Activated naive CD4-positive, alpha-beta T cell treated with anti-CD3 and anti-CD28 coated beads, Interleukin-2, amount 50 U/mL, for 72 hours (primary cell): ENCODE measurements around the gene ACVR2B. TPM values are rescaled to one million over a fixed set of nuclear protein-coding genes. Genes with fewer than 3 reads are reported as not detected.

Experiments used
- ATAC-seq, 2 donors: fragments of 150-1000 bp; cut with Tn5 transposase; 2 replicates each; pipeline ENCODE4 v1.10.0; 2021; ENCODE audit warnings: mild to moderate bottlenecking in 2 of 2, moderate library complexity in 2 of 2
- DNase-seq, 2 donors: peaks; one replicate each; pipeline ENCODE4 v3.0.0; 2021 to 2022; ENCODE audit warnings: low spot score in 2 of 2
- H3K27ac Mint-ChIP-seq, 2 donors: one replicate each; pipeline ENCODE4 v1.8.0; 2022; ENCODE audit warnings: mild to moderate bottlenecking in 2 of 2, mixed read lengths in 2 of 2
- H3K36me3 Mint-ChIP-seq, 2 donors: one replicate each; pipeline ENCODE4 v1.8.0; 2022; ENCODE audit warnings: mixed read lengths in 2 of 2
- H3K9me3 Mint-ChIP-seq, 2 donors: one replicate each; pipeline ENCODE4 v1.8.0; 2022; ENCODE audit warnings: mixed read lengths in 2 of 2
- total RNA-seq, 2 donors: library from RNA; stranded (reverse); gene quantifications; one replicate each; pipeline ENCODE4 v1.2.3, GENCODE V29; 2022

Gene ACVR2B
- total RNA-seq, 2 donors from 2014 or later = 7.9 to 8.4 TPM

DNA sequence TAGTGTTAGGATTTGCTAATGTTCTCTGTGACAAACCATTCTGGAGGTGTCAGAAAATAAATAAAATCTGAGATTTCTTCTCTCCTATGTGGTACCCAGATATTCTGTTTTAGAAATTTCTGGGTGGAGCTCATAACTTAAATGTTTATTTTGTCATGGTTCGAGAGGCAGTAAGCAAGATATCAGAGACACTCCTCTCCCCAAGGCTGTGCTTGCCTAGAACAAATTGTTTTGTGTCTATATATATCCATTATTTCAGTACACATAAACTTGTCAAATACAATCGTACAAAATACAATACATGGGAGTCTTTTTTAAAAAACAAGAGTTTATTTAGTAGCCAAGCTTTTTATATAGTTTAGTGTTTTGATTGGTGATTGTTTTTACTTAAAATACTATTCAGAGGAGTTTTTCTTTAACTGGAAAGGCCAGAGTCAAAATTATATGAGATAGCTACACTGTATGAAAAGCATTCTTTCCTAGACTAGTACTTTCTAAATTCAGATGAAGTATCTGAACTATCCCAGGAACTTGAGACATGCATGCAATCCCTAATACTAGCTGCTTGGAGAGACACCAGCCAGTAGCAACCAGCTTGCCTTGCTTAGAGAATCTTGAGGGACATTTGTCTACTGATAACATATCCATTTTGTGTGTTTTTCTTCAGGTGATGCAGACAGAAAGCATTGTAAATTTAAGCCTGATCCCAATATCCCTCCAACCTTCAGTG is 47.2 kb downstream of the ACVR2B start:
- ATAC-seq (no peak), DNase-seq (no peak)
- Mint-ChIP-seq H3K9me3 (no peaks in the 10 kb centered on the region), H3K36me3 (peaks cover 16 to 25% of the 10 kb centered on the region in 2 donors), H3K27ac (no peak overlapping the region)

- no peaks in the 10 kb centered on the region for H3K9me3 Mint-ChIP-seq
- no peak overlapping the region for H3K27ac Mint-ChIP-seq
- H3K36me3 Mint-ChIP-seq = peaks cover 7 to 19% of the 10 kb centered on the region in 2 donors
- no peak for DNase-seq
- ATAC-seq = no peak
Measured at GRCh38 chr3:38507120-38507519, 53.4 kb downstream of the ACVR2B start.

- Mint-ChIP-seq H3K27ac (no peak overlapping the region), H3K36me3 (peaks cover 7 to 13% of the 10 kb centered on the region in 2 donors), H3K9me3 (no peaks in the 10 kb centered on the region)
- DNase-seq (no peak), ATAC-seq (no peak)
Measured at GRCh38 chr3:38509732-38510131, 56.0 kb downstream of the ACVR2B start.

DNA sequence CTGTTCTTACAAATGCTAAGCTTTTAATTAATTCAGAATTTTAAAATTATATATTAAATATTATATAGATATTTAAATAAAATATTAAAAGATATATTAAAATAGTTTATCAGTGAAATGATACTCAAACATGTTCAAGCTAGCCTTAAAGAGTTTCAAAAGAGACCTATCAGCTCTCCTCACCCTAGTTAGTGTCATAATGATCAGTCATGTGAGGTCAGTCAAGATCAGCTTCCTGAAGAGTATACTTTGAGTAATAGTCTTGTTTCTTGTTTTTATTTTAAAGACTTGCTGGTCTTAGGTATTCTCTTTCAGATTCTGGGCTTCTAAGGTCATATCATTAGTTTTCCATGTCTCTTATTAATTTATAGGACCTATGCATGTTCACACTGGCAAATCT is 56.9 kb downstream of the ACVR2B start:
- ATAC-seq (no peak), DNase-seq (no peak)
- Mint-ChIP-seq H3K9me3 (no peaks in the 10 kb centered on the region), H3K36me3 (peaks cover 7 to 9% of the 10 kb centered on the region in 2 donors), H3K27ac (no peak overlapping the region)

- Mint-ChIP-seq H3K36me3 (peaks cover 9 to 10% of the 10 kb centered on the region in 2 donors), H3K27ac (no peak overlapping the region), H3K9me3 (no peaks in the 10 kb centered on the region)
- no peak for ATAC-seq
- DNase-seq = no peak
Measured at GRCh38 chr3:38511546-38511945, 57.9 kb downstream of the ACVR2B start.

DNA sequence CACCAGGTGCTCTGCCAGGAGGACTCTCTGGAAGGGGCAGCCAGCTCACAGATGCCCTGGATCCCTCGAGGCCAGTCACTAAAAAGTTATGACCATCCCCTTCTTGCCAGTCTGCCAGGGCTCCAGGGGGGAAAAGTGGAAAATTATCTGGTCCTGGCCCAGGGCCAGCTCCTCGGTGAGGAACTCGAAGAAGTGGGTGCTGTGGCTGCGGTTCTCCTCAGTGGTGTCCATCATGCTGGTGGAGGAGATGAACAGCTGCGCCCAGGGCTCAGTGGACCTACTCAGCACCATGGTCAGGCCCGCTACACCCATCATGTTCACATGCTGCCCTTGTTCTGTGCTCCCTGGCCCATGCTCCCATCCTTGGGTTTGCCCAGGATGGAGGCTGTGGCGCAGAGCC is 61.7 kb downstream of the ACVR2B start:
- H3K36me3 Mint-ChIP-seq = peaks cover 0 to 4% of the 10 kb centered on the region in 2 donors
- no peak for ATAC-seq
- no peaks in the 10 kb centered on the region for H3K9me3 Mint-ChIP-seq
- no peak overlapping the region for H3K27ac Mint-ChIP-seq
- no peak for DNase-seq

DNA sequence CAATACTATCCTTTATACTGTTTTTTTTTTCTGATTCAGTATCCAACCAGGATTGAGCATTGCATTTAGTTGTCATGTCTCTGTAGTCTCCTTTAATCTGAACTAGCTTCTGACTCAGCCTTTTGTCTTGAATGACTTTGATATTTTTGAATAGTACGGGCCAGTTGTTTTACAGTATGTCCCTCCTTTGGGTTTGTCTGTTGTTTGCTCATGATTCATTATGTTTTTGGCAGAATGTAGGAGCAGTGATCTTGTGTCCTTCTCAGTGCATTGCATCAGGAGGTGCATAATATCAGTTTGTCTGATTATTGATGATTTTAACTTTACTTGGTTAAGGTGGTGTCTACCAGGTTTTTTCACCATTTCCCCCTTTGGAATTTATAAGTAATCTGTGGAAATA is 63.0 kb downstream of the ACVR2B start:
- Mint-ChIP-seq H3K36me3 (peaks cover 0 to 4% of the 10 kb centered on the region in 2 donors), H3K27ac (no peak overlapping the region), H3K9me3 (no peaks in the 10 kb centered on the region)
- ATAC-seq (no peak), DNase-seq (no peak)

- ATAC-seq = no peak
- no peaks in the 10 kb centered on the region for H3K9me3 Mint-ChIP-seq
- H3K36me3 Mint-ChIP-seq = peaks cover 4 to 5% of the 10 kb centered on the region in 2 donors
- peak overlapping the region in 1 of 2 donors; percentile 75 for H3K27ac Mint-ChIP-seq
- no peak for DNase-seq
Measured at GRCh38 chr3:38519000-38519399, 65.3 kb downstream of the ACVR2B start.

- no peaks in the 10 kb centered on the region for H3K9me3 Mint-ChIP-seq
- DNase-seq = no peak
- H3K27ac Mint-ChIP-seq = peak overlapping the region; percentile 32 to 75
- peaks cover 4 to 9% of the 10 kb centered on the region in 2 donors for H3K36me3 Mint-ChIP-seq
- peak; percentile 33 to 51 for ATAC-seq
Measured at GRCh38 chr3:38519651-38520050, 66.0 kb downstream of the ACVR2B start.

DNA sequence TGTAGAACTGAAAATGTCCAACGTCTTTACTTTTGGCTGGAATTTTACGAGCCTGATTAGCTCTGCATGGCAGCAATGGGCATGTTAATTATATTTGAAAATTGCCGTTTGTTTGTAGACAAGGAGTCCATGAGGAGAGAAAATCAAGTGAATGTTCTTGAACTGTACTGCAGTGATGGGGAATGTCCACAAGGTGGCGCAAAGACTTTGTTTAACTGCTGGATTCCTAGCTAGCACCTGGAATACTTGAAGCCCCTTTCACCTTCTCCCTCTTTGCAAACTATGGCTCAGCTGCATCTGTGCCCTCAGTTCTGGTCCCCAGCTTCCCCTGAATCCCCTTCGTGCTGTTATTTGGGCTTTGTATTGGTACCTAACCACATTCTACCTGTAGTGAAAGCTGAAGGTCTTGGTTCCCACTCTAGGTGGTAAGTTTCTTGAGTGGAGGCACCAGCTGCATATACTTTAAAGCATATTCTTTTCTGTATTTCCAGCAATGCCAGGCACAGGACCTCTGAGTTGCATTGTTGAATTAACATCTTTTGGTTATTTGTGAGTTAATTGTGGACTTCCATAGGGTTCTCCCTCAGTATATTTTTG is 67.8 kb downstream of the ACVR2B start:
- Mint-ChIP-seq H3K9me3 (no peaks in the 10 kb centered on the region), H3K27ac (no peak overlapping the region), H3K36me3 (peaks cover 5 to 9% of the 10 kb centered on the region in 2 donors)
- ATAC-seq (no peak), DNase-seq (peak in 1 of 2 donors; percentile 58)

DNA sequence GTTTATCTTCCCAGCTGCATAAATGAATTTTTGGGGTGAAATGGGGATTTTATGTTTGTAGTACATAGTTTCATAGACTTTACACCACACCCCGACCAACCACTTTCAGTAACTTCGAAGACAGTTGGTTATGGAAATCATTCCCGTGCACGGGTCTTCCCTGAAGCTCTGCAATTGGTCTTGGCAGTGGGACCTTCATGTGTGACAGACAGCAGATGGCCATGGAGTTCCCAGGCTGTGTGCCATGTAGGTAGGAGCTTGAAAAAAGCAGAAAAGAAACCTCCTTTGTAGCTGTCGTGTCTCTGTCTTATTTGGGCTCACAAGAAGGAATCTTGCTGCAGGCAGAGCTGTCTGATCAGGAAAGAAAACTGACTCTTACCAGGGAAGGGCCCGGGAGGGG is 68.3 kb downstream of the ACVR2B start:
- no peaks in the 10 kb centered on the region for H3K9me3 Mint-ChIP-seq
- H3K36me3 Mint-ChIP-seq = peaks cover 8 to 9% of the 10 kb centered on the region in 2 donors
- DNase-seq (no peak), ATAC-seq (no peak)
- H3K27ac Mint-ChIP-seq = no peak overlapping the region

GRCh38 chr3:38524141-38524739 is 70.5 kb downstream of the ACVR2B start:
- Mint-ChIP-seq H3K36me3 (peaks cover 9 to 11% of the 10 kb centered on the region in 2 donors), H3K27ac (no peak overlapping the region), H3K9me3 (no peaks in the 10 kb centered on the region)
- ATAC-seq (no peak), DNase-seq (no peak)

GRCh38 chr3:38526792-38527191 is 73.1 kb downstream of the ACVR2B start:
- H3K36me3 Mint-ChIP-seq = peaks cover 9 to 11% of the 10 kb centered on the region in 2 donors

GRCh38 chr3:38528457-38528856 is 74.8 kb downstream of the ACVR2B start:
- ATAC-seq (peak in 1 of 2 donors; percentile 28), DNase-seq (no peak)
- H3K36me3 Mint-ChIP-seq = peaks cover 9 to 11% of the 10 kb centered on the region in 2 donors
- no peaks in the 10 kb centered on the region for H3K9me3 Mint-ChIP-seq
- H3K27ac Mint-ChIP-seq = peak overlapping the region in 1 of 2 donors; percentile 11

More at GRCh38 chr3:38526792-38527191, 73.1 kb downstream of the ACVR2B start:
- Mint-ChIP-seq H3K9me3 (no peaks in the 10 kb centered on the region), H3K27ac (no peak overlapping the region)
- ATAC-seq = no peak
- no peak for DNase-seq

DNA sequence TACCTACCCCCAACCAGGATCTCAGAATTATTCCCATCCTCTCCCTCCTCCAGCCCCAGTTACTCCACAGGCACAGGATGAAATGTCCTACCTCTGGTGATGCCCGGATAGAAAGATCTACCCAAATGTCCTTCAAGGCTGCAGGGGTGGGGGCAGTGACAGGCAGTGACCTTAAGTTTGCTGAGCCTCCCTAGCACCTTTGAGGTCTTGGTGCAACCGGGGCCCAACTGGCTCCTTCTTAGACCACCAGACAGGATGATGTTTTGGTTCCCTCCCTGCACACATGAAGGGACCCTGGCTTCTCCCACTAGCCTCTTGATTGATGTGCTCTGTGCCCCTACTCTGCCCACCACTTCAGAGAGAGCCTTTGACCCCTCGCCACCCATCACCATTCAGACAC is 78.8 kb downstream of the ACVR2B start:
- Mint-ChIP-seq H3K36me3 (peaks cover 4 to 8% of the 10 kb centered on the region in 2 donors), H3K9me3 (no peaks in the 10 kb centered on the region), H3K27ac (no peak overlapping the region)
- DNase-seq (no peak), ATAC-seq (no peak)

- Mint-ChIP-seq H3K36me3 (peaks cover 4 to 8% of the 10 kb centered on the region in 2 donors), H3K27ac (no peak overlapping the region), H3K9me3 (no peaks in the 10 kb centered on the region)
- ATAC-seq (no peak), DNase-seq (no peak)
Measured at GRCh38 chr3:38533285-38533976, 79.7 kb downstream of the ACVR2B start.

GRCh38 chr3:38534180-38534579 is 80.5 kb downstream of the ACVR2B start:
- Mint-ChIP-seq H3K36me3 (peaks cover 4 to 8% of the 10 kb centered on the region in 2 donors), H3K9me3 (no peaks in the 10 kb centered on the region), H3K27ac (no peak overlapping the region)
- DNase-seq = no peak
- ATAC-seq = no peak
